Fibroblast of pulmonary artery (primary cell): ENCODE measurements around the gene TBXAS1.
A peak's percentile ranks its signal among the peaks of the same experiment; 100 is the strongest.

Experiments
- DNase-seq: peaks from one replicate; pipeline ENCODE4 v3.0.0-alpha.2; 2010; ENCODE audit warnings: low read depth
- H3K4me3 ChIP-seq: replicated peaks from 2 replicates; pipeline ENCODE4 v1.5.1; 2011; ENCODE audit warnings: low read depth, mild to moderate bottlenecking, control low read depth, low read length, moderate library complexity
- TF ChIP-seq, protein P1 (sequence below): IDR thresholded peaks from 2 replicates; pipeline ENCODE4 v1.5.1; 2011; ENCODE audit warnings: mild to moderate bottlenecking, control low read depth, low read length, inconsistent platforms; ENCODE audit errors: missing control alignments

TBXAS1 gene

DNA sequence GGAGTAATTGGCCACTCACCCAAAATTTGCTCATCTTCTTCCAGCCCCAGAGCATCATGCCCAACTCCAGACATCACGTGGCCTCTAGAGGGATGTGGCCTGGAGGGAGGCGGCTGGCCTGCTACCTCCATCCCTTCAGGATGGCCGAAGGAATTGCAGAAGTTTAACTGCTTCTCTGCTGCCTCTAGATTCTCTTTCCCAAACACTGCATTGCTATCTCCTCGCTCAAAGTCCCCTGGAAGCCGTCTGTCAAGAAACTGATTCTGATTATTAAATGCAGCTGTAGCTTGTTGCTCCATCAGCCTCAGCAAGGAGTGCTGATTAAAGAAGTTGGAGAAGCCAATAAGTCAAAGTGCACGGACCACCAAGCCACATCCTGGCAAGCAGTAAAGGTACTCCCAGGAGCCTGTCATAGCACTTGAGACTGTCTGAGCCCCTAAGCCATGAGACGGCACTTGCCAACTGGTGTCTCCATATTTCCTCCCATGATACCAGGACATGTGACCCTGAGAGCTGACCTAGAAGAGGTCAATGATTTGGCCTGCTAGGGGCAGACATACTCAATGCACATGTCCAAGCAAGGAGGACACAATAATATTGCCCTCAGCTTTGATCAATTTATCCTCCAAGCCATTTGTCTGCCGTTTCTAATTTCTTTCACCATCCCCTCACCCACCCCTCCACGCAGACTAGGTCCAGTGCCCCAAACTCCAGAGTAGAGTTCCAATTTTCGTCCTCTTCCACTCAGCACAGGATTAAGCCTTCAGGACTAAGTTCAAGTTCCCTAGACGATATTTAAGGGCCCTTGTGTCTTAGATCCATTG lies 84.2 kb downstream of the TBXAS1 start:
- DNase-seq = no peak
- TF ChIP-seq, protein P1, sequence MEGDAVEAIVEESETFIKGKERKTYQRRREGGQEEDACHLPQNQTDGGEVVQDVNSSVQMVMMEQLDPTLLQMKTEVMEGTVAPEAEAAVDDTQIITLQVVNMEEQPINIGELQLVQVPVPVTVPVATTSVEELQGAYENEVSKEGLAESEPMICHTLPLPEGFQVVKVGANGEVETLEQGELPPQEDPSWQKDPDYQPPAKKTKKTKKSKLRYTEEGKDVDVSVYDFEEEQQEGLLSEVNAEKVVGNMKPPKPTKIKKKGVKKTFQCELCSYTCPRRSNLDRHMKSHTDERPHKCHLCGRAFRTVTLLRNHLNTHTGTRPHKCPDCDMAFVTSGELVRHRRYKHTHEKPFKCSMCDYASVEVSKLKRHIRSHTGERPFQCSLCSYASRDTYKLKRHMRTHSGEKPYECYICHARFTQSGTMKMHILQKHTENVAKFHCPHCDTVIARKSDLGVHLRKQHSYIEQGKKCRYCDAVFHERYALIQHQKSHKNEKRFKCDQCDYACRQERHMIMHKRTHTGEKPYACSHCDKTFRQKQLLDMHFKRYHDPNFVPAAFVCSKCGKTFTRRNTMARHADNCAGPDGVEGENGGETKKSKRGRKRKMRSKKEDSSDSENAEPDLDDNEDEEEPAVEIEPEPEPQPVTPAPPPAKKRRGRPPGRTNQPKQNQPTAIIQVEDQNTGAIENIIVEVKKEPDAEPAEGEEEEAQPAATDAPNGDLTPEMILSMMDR = no peak
- H3K4me3 ChIP-seq = no peak overlapping the region

DNA sequence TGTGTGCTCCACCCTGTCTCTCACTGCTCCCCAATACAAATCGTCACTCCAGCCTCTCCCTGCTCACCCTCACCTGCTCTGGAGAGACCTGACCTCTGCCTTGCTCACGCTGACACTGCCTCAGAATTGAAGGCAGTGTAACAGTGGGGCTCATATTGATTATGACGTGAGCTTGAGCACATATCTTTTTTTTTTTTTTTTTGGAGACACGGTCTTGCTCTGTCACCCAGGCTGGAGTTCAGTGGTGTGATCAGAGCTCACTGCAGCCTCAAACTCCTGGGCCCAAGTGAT lies 84.7 kb downstream of the TBXAS1 start:
- H3K4me3 ChIP-seq = no peak overlapping the region
- no peak for DNase-seq
- TF ChIP-seq, protein P1 = no peak

DNA sequence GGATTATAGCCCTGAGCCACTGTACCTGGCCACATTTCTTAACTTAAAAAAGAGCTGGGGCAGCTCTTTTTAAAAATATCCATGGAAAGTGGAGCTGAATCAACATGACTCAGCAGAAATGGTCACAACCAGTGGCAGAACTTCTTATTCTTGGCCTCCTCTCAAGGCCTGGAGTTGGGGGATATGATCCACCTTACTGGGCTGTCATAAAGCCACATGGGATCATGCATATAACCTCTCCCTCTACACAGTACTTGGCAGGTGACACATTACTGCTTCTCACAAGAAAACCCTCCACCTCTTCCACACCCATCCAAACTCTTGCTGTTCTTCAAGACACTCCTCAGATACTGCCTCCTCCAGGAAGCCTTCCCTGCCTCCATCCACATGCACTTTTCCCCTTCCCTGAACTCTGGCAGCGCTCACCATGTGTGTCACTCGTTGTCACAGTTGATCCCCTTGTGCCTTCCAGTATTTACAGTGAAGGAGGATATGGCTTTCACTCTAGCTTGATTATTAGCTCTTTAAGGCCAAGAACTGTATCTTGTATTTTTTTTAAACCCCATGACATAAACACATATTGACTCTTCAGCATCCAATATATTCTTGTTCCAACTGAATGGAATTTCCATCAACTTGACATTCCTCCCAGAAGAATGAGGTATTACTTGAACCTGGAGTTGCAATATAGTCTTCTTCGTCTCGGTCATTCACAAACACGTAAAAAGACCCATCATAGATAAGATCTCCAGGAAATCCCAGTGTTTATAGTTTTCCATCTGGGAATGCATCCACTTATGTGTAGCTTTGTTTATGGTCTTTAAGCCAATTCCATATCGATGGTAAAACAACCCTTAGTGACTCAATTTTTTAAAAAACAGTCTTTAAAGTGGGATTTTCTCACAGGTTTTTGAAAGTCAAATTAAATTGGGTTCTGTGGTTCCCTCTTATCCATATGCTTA lies 85.5 kb downstream of the TBXAS1 start:
- TF ChIP-seq, protein P1 = no peak

DNA sequence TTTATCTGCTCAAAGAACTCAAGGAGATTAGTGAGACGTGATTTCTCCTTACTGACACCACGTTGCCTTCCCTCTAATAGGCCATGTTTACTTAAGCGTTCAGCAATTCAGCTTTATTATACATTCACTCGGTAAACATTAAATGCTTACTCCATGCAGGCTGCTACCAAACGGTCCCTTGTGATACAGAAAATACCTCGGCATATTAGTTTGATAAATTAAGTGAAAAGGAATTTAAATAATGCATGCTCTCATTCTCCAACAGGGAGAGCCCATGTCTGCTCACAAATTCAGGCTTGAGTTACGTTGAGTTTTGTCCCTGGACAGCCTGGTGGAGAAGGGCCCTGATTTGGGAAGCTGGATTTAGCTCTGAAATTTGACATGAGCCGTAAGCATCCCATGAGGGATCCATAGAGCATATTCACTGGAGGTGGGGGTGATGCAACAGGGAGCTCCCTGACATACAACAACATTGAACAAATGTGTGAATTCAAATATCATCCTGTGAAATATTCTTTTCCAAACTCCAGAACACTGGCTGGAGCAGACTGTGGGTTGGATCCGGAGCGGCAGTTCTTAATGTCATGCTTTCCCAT lies 86.3 kb downstream of the TBXAS1 start:
- no peak overlapping the region for H3K4me3 ChIP-seq
- DNase-seq = no peak
- TF ChIP-seq, protein P1 = no peak

More for the DNA sequence above, 85.5 kb downstream of the TBXAS1 start:
- DNase-seq = peak; percentile 76
- no peak overlapping the region for H3K4me3 ChIP-seq

DNA sequence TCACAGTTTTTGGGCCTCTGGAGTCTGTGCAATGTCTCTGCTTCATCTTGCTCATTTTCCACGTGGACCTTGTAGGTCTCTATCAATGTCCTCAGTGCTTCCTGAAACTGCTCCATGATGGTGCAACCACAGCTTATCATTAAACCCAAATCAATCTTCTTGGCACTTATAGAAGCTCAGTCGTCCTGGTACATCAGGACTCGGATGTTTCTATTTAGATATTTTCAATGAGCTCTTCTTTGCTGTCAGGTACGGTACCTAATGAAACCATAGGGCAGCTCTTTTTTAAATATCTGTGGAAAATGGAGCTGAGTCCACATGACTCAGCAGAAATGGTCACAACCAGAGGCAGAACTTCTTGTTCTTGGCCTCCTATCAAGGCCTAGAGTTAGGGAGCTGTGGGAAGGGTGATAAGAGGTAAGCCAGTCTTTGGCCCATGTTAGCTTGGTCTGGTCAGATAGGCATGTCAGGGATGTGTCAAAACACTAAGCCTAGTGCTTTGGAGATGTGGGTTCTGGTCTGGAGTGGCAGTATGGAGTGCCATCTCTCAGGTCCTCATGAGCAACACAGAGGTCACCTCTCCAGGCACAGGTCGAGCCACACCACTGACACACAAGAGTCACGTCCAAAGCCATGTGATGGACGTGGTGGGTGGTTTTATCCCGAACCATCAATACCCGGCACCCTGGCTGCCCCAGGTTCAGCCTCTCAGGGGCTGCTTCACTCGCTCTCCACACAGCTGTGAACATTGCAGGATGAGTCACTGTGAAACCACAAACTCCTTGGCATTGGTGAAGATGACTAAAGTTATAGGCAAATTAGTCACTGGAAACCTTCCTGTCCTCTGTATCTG lies 87.0 kb downstream of the TBXAS1 start:
- peak; percentile 98 for DNase-seq
- H3K4me3 ChIP-seq = no peak overlapping the region
- TF ChIP-seq, protein P1 = no peak

DNA sequence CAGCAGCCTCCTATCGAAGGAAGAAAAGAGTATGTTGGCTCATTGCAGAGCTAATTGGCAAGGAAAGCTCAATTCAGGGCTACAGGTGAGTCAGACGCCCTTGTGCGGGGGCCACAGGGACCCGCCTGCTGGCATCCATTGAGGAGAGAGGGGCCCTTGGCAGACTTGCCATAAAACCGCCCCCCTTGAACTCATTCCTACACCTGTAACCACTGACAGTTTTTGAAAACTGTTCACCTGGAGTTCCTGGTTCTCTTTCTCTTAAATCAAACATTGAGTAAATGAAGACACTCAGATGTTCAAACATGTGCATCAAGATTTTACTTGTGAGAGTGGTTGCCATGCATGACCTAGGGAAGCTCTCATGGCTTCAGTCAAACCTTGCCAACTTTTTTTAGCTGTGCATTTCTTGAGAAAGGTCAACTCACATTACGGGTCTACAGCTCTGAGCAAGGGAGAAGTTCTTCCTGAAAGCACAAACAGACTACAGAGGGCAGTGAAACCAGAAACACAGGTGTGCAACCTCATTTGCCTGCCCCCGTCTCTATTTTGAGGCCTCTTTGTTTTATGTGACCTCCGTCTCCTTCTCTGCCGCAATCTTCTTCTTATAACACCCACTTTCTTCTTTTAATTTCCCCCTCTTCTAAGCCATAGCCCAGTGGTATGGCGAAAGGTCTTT lies 87.8 kb downstream of the TBXAS1 start:
- no peak for DNase-seq

More for the DNA sequence above, 87.8 kb downstream of the TBXAS1 start:
- H3K4me3 ChIP-seq = no peak overlapping the region
- TF ChIP-seq, protein P1 = no peak
